CD4-positive, alpha-beta T cell treated with Interleukin-12 subunit alpha and Interleukin-12 subunit beta, for 1 hour (primary cell): ENCODE results near the gene BTN2A1.
"Not testable (repeated sequence)": the region's sequence is repeated elsewhere in the genome, so short reads cannot be mapped to it uniquely, and the experiment has no call there.

ENCODE experiments used
- DNase-seq: peaks from one replicate; pipeline ENCODE4 v3.0.0-alpha.2; 2020

Gene BTN2A1

DNA sequence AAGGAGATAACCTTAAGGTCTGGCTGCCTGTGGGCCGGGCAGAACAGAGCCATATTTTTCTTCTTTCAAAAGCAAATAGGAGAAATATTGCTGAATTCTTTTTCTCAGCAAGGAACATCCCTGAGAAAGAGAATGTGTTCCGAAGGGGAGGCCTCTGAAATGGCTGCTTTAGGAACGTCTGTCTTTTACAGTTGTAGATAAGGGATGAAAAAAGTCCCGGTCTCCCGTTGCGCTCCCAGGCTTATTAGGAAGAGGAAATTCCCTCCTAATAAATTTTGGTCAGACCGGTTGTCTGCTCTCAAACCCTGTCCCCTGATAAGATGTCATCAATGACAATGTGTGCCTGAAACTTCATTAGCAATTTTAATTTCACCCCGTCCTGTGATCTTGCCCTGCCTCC is 24.1 kb upstream of the BTN2A1 start:
- DNase-seq, result not testable (repeated sequence)

DNA sequence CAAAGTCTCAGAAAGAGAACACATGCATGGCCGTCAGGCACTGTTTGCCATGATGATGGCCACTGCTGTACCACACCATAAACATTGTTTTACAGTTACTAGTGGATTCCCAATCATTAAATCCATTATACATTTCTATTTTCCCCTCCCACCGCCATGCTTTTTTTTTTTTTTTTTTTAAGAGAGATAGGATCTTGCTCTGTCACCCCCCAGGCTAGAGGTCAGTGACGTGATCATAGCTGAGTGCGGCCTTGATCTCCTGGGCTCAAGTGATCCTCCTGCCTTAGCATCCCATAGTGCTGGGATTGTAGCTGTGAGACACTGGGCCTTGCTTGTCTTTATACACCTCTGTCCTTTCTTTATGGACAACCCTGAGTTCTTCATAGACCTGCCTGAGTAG is 21.7 kb upstream of the BTN2A1 start:
- DNase-seq, result no peak

DNA sequence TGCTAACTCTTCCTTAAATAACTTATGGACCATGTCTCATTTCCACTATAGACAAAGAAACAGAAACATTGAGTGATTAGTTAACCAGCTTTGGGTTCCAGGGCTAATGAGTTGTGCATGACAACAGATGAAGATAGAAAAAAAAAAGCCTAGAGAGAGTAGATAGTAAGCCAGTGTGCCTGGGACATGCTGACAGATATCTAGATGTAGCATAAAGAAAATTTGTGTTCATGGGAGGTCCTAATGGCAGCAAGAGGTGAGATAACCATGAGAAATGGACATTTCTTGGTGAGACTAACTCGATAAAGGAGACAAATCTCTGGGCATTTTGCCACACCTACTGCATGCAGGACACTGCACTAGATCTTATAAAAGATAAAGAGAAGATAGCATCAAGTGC is 20.2 kb upstream of the BTN2A1 start:
- DNase-seq, result no peak

DNA sequence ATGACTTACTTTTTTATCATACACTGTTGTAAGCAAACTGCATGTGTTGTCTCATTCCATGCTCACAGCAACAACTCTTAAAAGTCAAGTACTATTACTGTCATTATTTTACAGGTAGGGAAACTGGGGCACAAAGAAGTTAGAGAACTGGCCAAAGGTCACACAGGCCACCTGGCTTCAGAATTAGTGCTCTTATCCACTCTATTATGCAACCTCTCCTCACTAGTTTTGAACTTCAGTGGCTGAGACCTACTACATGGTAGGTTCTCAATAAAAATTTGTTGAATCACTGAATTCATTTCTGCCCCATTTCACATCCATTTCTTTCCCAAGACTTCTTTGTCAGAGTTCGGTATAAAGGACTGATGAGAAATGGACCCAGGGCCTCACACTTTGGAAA is 19.8 kb upstream of the BTN2A1 start:
- no peak for DNase-seq

DNA sequence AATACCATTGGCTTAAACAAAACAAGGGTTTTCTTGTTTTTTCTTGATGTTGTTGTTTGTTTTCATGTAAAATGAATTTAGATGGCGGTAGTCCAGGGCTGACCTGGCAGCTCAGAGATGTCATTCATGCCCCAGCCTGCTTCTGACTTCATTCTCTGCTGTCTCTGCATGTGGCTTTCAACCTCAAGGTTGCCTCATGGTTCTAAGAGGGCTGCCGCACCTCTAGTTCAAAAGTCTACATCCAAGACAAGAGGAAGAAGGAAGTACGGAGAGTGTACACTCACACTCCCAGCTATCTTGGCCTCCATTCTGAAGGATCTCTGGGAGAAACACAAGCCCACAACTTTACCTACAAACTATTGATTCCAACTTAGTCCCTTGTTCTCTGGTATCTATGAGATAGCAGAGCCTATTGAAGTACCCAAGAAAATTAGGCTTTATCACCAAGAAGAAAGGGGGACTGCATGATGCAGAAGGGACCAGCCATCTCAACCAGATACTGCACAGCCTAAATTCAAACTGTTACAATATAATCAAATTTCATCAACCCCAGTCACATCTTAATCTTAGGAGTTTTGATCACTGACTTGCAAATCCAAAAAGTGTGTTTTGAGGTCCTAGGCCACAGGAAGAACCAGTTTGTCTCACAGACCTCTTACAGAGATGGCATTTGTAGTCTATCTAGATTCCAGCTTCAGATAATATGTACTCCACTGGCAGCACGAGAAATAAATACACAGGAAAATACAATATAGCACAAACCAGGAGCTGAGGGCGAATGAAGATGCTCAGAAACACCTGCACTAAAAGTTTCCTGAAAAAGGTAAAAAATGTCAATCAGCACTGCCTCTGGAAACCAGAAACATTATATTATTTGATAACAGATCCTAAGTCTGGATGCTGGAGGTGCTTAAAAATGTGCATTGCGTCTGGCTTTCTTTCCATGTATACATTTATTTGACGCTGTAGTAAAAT is 18.3 kb upstream of the BTN2A1 start:
- peak; percentile 19 for DNase-seq

DNA sequence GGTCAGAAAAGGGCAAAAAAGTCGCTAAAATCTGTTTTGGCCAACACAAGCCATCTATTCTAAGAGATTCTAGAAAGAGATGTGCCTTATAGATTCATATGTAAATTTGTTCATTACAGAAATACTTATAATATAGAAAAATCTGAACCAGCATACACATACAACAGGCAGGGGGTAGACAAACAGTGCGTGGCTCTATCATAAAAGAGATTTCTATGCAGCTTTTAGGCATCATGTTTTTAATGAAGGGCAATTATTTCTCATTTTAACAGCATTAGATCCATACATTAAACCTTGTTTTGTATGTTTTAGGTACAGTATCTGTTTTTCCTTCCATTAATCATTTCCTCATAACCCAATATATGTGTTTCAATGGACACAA is 16.8 kb upstream of the BTN2A1 start:
- no peak for DNase-seq

DNA sequence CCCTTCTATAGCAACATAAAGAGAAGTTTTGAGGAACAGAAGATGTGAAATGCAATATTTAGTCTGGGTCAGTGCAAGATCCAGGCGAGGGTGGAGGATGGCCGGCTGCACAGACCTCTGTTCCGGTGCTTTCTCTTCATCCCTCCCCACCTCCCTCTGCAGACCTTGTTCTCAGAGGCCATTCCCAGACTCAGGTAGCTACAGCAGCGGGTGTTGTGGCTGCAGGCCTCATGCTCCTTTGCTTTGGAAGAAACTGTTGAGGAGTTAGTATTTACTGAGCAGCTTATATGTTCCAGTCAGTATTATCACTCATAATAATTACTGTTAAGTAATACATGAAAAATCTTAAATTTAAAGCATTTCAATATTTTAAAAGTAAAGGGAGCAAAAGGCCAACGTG is 15.8 kb upstream of the BTN2A1 start:
- no peak for DNase-seq

DNA sequence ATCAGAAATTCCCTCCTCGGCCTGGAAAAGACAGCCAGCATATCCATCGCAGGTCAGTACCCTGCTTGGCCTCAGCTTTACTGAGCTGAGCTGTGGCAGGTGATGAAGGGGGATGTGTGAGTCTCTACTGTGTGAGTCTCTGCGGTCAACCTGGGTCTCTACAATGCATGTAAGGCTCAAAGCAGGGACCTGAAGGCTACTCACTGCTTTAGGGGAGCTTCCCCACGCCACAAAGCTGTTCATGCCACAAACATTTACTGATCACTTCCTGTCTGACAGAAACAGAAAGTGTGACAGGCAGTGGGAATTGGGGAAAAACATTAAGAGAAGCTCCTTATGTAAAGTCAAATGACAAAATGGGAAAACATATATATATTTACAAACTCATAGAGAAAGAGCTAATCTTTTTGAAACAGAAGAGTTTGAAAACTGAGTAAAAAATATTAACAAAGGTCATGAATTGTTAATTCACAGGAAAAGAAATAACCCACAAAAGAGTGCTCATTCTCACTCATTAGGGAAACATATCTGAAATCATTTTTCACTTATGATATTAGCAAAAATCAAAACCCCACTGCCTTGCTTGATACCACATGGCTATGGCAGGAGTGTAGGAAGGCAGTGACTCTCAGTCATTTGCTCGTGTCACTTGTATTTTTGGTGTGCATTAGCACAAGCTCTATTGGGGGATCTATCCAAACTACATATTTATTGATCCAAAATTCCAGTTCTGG is 11.7 kb upstream of the BTN2A1 start:
- peak; percentile 64 for DNase-seq

DNA sequence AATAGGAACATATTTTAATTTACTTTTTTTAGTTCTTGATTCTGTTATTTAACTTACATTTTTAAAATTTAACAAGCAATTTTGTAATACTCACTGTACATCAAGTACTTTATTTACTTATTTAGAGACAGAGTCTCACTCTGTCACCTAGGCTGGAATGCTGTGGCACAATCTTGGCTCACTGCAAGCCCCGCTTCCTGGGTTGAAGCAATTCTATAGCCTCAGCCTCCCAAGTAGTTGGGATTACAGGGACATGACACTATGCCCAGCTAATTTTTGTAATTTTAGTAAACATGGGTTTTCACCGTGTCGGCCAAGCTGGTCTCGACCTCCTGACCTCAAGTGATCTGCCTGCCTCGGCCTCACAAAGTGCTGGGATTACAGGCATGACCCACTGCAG is 10.5 kb upstream of the BTN2A1 start:
- no peak for DNase-seq

DNA sequence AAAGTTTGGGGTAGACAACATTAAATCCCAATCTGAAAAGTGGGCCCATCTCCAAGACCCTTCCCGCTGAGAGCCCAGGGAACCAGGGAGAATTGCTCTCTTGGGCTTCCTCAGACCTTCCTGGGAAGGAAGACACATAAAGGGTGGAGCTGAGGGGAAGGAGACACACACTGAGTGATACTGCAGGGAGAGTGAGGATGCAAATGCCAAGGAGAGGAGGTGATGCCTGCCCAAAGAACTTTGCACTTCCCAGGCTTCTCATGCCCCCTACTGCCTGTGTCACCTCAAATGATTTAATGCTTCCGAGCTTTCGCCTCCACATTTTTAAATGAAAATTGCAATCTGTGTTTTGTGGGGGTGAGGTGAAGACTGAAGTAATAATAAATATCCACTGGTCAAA is 7.5 kb upstream of the BTN2A1 start:
- DNase-seq, result no peak

DNA sequence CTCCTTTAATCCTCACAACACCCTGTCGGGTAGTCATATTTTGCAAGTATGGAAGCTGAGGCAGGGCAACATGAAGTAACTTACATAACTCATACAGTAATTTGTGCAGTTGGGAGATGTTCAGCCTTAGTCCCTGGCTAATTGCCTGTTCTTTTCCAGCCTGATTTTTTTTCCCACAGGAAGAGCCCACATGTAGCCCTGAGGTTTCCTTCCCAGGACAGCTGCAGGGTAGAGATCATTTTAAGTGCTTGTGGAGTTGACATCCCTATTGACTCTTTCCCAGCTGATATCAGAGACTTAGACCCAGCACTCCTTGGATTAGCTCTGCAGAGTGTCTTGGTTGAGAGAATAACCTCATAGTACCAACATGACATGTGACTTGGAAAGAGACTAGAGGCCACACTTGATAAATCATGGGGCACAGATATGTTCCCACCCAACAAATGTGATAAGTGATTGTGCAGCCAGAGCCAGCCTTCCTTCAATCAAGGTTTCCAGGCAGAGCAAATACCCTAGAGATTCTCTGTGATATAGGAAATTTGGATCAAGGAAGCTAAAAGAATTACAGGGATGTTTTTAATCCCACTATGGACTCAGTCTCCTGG is 5.0 kb upstream of the BTN2A1 start:
- DNase-seq, result no peak

DNA sequence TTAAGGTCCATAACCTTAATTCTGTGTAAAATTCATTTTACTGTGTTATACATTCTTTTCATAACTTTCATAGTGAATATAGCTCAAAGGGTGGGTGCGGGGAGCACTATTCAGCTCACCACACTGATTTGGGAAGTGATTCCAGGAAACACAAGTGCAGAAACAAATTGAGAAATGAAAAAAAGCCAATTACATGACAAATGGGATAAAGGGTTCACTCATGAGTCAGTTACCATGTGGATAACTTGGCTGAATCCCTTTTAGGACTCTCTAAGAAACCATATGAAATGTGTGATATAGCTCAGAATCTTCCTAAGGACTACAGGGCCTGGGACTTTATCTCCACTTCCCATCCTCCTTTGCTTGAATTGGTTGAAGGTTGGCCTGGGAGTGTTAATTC is 3.1 kb upstream of the BTN2A1 start:
- no peak for DNase-seq

DNA sequence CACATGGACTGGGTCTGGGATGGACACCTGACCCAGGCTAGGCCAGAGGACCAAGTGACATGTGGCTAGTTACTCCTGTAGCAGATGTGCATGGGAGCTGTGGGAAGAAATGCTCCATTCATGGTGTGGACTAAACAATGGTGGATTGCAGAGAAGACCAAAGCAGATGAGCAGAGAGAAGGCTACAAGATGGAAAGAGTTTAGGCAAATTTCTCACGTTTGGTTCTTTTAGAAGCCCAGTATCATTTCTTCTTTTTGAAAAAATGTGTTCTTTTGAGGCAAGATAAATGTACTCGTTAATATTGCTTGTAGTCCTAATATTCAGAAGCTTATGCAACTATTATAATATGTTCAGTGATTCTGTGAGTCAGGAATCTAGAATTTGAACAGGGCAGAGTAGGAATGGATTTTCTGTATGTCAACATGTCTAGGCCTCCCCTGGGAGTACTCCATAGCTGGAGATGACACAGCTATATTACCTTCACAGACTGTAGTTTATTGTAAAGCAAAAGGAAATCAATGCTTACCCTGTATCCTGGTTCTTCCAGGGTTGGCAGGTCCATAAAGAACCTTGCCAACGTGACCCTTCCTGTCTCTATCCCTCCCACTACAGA is 2.3 kb upstream of the BTN2A1 start:
- no peak for DNase-seq

DNA sequence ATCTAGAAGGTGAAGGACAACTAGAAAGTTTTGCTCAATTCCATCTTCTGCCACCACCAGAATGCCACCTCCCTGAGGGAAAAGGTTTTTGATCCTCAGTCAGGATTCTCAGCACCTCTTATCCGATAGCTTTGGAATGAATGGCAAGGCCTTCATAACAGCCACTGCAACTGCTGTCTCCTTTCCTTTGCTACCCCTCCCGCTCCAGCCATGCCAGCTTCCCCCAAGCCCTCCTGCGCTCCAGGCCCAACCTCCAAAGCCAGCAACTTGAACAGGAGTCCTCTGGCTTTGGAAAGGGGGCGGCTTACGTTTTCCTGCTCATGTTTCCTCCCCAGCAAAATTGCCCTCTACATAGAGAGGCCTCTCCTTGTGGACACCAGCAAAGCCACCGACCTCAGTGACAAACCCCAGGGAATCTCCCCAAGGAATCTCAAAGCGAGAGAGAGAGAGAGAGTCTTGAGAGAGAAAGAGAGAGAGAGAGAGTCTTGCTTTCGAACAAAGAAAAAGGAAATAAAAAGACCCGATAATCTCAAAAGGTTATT is 420 bp upstream of the BTN2A1 start:
- DNase-seq, result no peak

DNA sequence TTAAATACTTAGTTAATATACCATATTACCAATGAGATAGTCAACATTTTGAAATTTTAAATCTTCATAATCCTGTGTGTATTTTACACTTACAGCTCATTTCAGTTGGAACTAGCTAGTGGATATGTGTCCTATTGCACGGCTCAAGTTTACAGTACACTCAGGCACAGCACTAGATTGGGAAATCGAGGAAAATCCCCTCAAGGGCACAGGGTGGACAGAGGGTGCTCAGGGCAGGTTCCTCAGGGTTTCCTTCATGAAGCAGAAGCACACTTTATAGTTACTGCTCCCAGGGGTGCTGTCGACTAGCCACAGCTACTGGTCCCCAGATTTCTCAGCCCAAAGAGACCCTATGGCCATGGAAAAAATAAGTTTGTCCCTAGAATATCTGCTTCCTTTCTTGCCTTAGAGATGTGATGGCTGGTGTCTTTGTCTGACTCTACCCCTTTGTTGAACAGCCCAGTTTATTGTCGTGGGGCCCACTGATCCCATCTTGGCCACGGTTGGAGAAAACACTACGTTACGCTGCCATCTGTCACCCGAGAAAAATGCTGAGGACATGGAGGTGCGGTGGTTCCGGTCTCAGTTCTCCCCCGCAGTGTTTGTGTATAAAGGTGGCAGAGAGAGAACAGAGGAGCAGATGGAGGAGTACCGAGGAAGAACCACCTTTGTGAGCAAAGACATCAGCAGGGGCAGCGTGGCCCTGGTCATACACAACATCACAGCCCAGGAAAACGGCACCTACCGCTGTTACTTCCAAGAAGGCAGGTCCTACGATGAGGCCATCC is 1.5 kb downstream of the BTN2A1 start:
- no peak for DNase-seq

DNA sequence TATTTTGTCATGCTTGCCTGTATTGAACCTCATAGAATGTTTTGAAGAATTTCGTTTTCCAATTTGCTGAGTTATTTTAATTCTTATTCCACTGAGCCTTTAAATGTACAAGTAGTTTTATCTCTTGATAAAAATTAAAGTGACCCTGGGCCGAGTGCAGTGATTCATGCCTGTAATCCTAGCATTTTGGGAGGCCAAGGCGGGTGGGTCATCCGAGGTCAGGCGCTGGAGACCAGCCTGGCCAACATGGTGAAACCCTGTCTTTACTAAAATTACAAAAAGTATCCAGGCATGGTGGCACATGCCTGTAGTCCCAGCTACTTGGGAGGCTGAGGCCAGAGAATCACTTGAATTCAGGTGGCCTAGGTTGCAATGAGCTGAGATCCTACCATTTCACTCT is 3.6 kb downstream of the BTN2A1 start:
- not testable (repeated sequence) for DNase-seq

DNA sequence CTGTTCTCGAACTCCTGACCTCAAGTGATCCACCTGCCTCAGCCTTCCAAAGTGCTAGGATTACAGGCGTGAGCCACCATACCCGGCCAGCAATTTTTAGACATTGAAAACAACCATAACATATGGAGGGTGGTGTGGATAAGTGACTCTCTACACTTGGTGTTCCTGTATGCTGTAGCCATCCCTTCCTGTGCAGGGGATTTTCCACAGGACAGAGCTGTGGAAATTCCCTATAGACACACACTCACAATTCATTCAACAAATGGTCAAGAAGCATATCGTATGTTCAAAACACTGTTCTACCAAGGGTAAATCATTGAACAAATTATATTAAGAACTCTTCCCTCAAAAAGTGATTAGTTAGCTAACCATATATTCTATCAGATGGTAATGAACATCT is 6.3 kb downstream of the BTN2A1 start:
- DNase-seq, result no peak

DNA sequence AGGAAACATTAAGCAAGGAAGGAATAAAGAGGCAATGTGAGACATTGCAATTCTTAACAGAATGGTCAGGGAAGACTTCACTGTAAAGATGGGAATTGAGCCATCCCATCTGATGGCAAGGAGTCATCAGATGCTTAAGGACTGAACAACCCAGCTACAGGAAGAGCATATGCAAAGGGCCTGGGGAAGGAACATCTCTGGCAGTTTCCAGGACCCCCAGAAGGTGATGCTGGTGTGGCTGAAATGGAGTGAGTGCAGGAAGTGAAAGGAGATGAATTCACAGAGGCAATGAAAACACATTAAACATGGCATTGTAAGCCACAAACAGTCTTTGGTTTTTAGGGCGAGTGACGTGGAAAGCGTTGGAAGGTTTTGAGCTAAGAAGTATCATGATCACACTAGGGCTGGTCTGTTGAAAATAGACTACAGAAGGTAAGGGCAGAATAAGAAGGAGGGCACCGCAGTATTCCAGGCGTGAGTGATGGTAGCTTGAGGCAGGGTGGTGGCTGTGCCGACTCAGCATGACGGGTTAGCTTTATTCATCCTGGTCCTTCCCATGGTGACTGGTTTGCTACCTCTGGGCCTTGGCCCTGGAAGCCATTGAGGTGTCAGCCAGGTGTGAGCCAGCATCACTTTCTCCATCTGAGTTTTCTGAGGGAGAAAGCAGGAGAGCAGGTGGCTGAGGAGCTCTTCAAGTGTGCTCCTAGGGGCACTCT is 6.8 kb downstream of the BTN2A1 start:
- no peak for DNase-seq

DNA sequence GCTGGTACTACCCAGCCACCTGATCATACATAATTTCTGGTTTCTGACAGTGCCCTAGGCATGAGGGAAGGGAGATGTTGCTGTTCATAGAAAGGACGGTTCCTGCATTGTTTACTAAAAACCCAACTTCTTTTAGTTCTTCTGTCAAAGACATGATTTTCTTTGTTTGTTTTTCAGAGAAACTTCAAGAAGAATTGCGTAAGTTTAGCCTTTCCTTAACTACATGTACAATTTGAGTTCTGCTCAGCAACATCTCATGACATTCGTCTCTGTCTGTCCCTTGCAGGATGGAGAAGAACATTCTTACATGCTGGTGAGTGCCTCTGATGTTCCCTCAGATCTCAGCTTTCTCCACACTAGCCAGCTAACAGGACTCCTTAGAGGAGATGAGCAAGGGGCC is 8.0 kb downstream of the BTN2A1 start:
- no peak for DNase-seq

DNA sequence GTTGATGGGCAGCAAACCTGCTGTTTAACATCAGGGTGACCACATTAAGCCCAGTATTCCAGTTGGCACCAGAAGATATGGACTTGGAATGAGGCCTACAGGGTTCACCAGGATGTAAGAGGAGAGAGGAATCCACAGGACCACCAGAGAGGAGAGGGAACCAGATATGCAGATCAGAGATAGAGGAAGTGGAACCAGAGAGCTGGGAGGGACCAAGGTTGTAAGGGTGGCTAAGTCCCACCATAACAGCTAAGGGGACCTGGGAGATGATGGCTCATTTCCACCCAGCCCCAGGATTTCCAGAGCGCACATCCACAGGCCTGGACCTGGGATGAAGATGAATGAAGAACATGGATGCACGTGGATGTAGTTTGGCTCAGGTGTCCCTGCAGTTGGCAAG is 11.1 kb downstream of the BTN2A1 start:
- no peak for DNase-seq

DNA sequence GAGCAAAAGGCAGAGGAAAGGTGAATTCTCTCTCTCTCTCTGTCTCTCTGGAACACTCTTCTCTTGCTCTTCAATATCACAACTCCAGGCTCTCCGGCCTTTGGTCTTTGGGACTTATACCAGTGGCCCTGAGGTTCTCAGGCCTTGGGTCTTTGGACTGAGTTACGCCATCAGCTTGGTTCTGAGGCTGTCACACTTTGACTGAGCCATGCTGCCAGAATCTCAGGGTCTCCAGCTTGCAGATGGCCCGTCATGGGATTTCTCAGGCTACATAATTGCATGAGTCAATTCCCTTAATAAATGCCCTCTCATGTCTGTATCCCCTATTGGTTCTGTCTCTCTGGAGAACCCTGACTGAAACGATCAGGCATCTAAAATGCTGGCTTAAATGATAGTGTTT is 12.9 kb downstream of the BTN2A1 start:
- no peak for DNase-seq

DNA sequence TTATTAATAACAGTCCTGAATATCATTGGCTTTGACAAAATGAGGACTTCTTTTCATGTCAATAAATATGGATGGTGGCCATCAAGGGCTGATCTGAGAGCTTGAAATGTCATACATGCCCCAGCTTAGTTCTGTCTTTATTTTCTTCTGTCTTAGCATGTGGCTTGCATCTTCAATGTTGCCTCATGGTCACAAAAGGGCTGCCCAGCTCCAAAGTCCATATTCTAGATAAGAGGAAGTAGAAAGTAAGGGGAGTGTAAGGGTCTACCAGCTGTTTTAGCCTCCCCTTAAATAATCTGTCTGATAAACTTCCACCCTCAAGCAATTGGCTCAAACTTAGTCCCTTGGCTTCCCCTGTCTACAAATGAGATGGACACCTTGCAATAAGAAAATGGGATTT is 14.2 kb downstream of the BTN2A1 start:
- no peak for DNase-seq
